Activated CD4-positive, alpha-beta T cell treated with anti-CD3 and anti-CD28 coated beads, Interleukin-2, amount 50 U/mL, for 24 hours (primary cell): ENCODE results near the gene COL6A1.
A peak's percentile ranks its signal among the peaks of the same experiment; 100 is the strongest.
"Not testable (repeated sequence)": the region's sequence is repeated elsewhere in the genome, so short reads cannot be mapped to it uniquely, and the experiment has no call there.

Experiments
- DNase-seq, 2 donors: peaks; one replicate each; pipeline ENCODE4 v3.0.0-alpha.2; 2020; ENCODE audit warnings: low read depth in 1 of 2, low spot score in 1 of 2

Gene COL6A1

GRCh38 chr21:45966791-45967394 lies 14.7 kb upstream of the COL6A1 start:
- DNase-seq: no peak

- DNase-seq: no peak
Measured at GRCh38 chr21:45969921-45970673, 11.5 kb upstream of the COL6A1 start.

- DNase-seq: peak in 1 of 2 donors; percentile 39
Measured at GRCh38 chr21:45970674-45971615, 10.6 kb upstream of the COL6A1 start.

GRCh38 chr21:45971616-45972352 lies 9.8 kb upstream of the COL6A1 start:
- no peak for DNase-seq

- no peak for DNase-seq
Measured at GRCh38 chr21:45972353-45972715, 9.2 kb upstream of the COL6A1 start.

- no peak for DNase-seq
Measured at GRCh38 chr21:45972716-45973474, 8.7 kb upstream of the COL6A1 start.

GRCh38 chr21:45973475-45974072 lies 8.0 kb upstream of the COL6A1 start:
- peak; percentile 46 to 80 for DNase-seq

- DNase-seq: no peak
Measured at GRCh38 chr21:45974073-45975019, 7.2 kb upstream of the COL6A1 start.

- DNase-seq: no peak
Measured at GRCh38 chr21:45975020-45975666, 6.4 kb upstream of the COL6A1 start.

- not testable (repeated sequence) for DNase-seq
Measured at GRCh38 chr21:45975667-45976409, 5.7 kb upstream of the COL6A1 start.

- no peak for DNase-seq
Measured at GRCh38 chr21:45976701-45977311, 4.8 kb upstream of the COL6A1 start.

GRCh38 chr21:45977396-45977795 lies 4.2 kb upstream of the COL6A1 start:
- no peak for DNase-seq

- no peak for DNase-seq
Measured at GRCh38 chr21:45979141-45979631, 2.4 kb upstream of the COL6A1 start.

GRCh38 chr21:45979651-45980050 lies 1.9 kb upstream of the COL6A1 start:
- no peak for DNase-seq

GRCh38 chr21:45980271-45980670 lies 1.3 kb upstream of the COL6A1 start:
- DNase-seq: no peak

GRCh38 chr21:45980697-45981096 lies 873 bp upstream of the COL6A1 start:
- DNase-seq: no peak
